Activated T-cell treated with anti-CD3 and anti-CD28 coated beads, Interleukin-2, amount 50 U/mL, for 24 hours (primary cell): ENCODE data around the gene C6.

Experiments
- DNase-seq: peaks from one replicate; pipeline ENCODE4 v3.0.0-alpha.2; 2020
- H3K27ac Mint-ChIP-seq: 2 replicates; pipeline ENCODE4 v1.8.0; 2020; ENCODE audit warnings: mild to moderate bottlenecking, mixed read lengths
- H3K27me3 Mint-ChIP-seq: 2 replicates; pipeline ENCODE4 v1.8.0; 2020; ENCODE audit warnings: mixed read lengths
- H3K36me3 Mint-ChIP-seq: 2 replicates; pipeline ENCODE4 v1.8.0; 2020; ENCODE audit warnings: low read depth, mixed read lengths
- H3K4me1 Mint-ChIP-seq: 2 replicates; pipeline ENCODE4 v1.8.0; 2020; ENCODE audit warnings: low read depth, mixed read lengths
- H3K4me3 Mint-ChIP-seq: 2 replicates; pipeline ENCODE4 v1.8.0; 2020; ENCODE audit warnings: mild to moderate bottlenecking, moderate library complexity, mixed read lengths
- H3K9me3 Mint-ChIP-seq: 2 replicates; pipeline ENCODE4 v1.8.0; 2020; ENCODE audit warnings: mixed read lengths

C6 gene

GRCh38 chr5:41122459-41122858 is 90.9 kb downstream of the C6 start:
- no peaks in the 10 kb centered on the region for H3K9me3 Mint-ChIP-seq
- H3K27me3 Mint-ChIP-seq = no peaks in the 10 kb centered on the region
- H3K27ac Mint-ChIP-seq = no peak overlapping the region
- H3K4me1 Mint-ChIP-seq = no peaks in the 10 kb centered on the region
- H3K36me3 Mint-ChIP-seq = no peaks in the 10 kb centered on the region
- DNase-seq = no peak
- H3K4me3 Mint-ChIP-seq = no peak overlapping the region

GRCh38 chr5:41120600-41120999 is 92.7 kb downstream of the C6 start:
- H3K9me3 Mint-ChIP-seq = no peaks in the 10 kb centered on the region

DNA sequence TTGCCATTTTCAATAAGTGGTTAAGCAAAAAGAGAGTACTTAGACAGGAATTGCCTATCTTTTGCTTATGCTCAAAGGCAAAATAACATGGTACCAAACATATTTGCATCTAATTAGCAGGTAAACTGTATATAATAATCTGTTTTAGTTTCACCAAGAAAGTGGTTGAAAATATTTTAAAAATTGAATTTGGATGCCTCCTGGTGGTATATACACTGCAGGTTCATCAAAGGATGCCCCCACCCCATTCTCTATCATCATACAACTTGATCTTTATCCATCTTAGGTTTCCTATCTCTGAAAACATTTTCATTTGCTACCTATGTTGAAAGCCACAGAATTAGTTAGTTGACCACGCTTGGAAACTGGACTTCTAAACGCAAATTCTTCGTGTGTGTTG is 95.2 kb downstream of the C6 start:
- H3K27me3 Mint-ChIP-seq = no peaks in the 10 kb centered on the region
- no peak overlapping the region for H3K27ac Mint-ChIP-seq
- no peak overlapping the region for H3K4me3 Mint-ChIP-seq
- no peaks in the 10 kb centered on the region for H3K9me3 Mint-ChIP-seq
- DNase-seq = no peak
- H3K4me1 Mint-ChIP-seq = no peaks in the 10 kb centered on the region
- H3K36me3 Mint-ChIP-seq = no peaks in the 10 kb centered on the region

More at GRCh38 chr5:41120600-41120999, 92.7 kb downstream of the C6 start:
- Mint-ChIP-seq H3K36me3 (no peaks in the 10 kb centered on the region), H3K4me3 (no peak overlapping the region), H3K4me1 (no peaks in the 10 kb centered on the region), H3K27me3 (no peaks in the 10 kb centered on the region), H3K27ac (no peak overlapping the region)
- no peak for DNase-seq

GRCh38 chr5:41115281-41115680 is 98.1 kb downstream of the C6 start:
- Mint-ChIP-seq H3K4me3 (no peak overlapping the region), H3K27ac (no peak overlapping the region), H3K36me3 (no peaks in the 10 kb centered on the region), H3K4me1 (no peaks in the 10 kb centered on the region), H3K9me3 (no peaks in the 10 kb centered on the region), H3K27me3 (no peaks in the 10 kb centered on the region)
- no peak for DNase-seq

DNA sequence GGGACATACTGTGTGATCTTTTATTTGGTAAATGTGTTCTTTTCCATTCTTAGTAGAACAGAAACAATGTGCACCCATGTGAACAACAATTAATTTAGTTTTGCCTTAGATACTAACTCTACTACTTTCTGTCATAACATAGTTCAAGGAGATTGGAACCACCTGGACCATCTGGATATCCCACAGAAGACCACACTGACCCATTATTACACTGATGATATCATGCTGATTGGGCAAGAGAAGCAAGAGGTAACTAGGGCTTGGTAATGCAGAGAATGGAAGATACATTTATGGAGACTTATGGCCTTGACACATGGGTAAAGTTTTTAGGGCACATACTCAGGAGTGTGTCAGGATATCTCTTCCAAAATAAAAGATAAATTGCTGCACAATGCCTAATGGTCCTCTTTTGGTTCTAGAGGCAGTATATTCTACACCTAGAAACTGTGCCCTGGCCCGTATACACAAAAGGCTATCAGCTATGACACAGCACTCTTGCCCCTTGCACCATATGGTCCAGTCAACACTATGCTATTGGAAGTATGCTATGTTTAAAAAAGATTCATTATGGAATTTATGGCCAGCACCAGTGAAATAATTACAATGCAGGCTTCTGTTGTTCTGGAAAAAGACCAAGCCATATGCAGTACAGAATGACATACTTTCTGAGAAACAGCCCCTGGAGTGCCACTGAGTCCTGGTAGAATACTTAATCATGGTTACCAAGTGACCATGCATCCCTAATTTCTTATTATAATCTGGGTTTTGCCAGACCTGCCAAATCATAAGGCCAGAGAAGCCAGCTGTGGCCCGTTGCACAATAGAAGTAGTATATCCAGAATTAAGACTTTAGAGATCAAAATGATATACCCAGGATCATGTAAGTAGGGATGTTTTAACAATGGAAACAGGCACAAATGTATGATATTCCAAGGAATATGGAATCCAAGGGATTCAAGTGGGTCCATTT is 100.6 kb downstream of the C6 start:
- Mint-ChIP-seq H3K4me1 (no peaks in the 10 kb centered on the region), H3K27me3 (no peaks in the 10 kb centered on the region), H3K4me3 (no peak overlapping the region), H3K27ac (no peak overlapping the region), H3K9me3 (peaks cover 2% of the 10 kb centered on the region), H3K36me3 (no peaks in the 10 kb centered on the region)
- no peak for DNase-seq

DNA sequence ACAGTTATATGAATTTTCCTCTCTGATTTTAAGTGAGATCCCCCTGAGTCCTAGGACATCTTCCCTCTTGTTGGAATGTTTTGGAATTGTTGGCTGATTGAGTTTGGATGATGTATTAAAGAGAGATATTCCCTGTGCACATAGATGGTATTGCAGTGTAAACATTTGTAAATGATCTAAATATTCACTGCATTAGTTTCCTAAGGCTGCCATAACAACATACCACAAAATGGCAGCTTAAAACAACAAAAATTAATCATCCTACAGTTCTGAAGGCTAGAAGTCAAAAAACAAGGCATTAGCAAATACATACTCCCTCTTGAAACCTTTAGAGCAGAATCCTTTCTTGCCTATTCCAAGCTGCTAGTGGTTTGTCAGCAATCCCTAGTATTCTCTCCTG is 104.1 kb downstream of the C6 start:
- no peak overlapping the region for H3K27ac Mint-ChIP-seq
- DNase-seq = no peak
- H3K4me3 Mint-ChIP-seq = no peak overlapping the region
- H3K27me3 Mint-ChIP-seq = no peaks in the 10 kb centered on the region
- H3K36me3 Mint-ChIP-seq = no peaks in the 10 kb centered on the region
- H3K9me3 Mint-ChIP-seq = peaks cover 2% of the 10 kb centered on the region
- no peaks in the 10 kb centered on the region for H3K4me1 Mint-ChIP-seq

DNA sequence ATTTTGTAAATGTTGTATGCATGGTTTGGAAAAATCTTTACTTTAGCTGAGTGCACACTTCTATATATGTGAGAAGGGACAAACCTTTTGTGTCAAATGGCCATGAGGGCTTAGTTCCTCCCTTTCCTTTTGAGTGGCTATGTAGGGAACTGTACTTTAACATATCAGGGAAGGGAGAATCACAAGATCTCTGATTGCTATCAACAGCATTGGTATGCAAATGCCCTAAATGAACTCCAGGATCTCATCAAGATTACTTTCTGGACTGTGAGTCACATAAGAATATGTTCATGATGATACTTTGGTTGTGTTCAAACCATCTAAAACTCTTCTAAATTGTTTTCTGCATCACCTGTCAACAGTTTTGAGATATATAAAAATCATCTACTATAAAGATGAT is 111.0 kb downstream of the C6 start:
- Mint-ChIP-seq H3K4me3 (no peak overlapping the region), H3K27ac (no peak overlapping the region), H3K36me3 (no peaks in the 10 kb centered on the region), H3K9me3 (no peaks in the 10 kb centered on the region), H3K27me3 (no peaks in the 10 kb centered on the region), H3K4me1 (no peaks in the 10 kb centered on the region)
- no peak for DNase-seq

- no peak overlapping the region for H3K4me3 Mint-ChIP-seq
- no peaks in the 10 kb centered on the region for H3K27me3 Mint-ChIP-seq
- no peaks in the 10 kb centered on the region for H3K36me3 Mint-ChIP-seq
- DNase-seq = no peak
- no peak overlapping the region for H3K27ac Mint-ChIP-seq
- no peaks in the 10 kb centered on the region for H3K4me1 Mint-ChIP-seq
- no peaks in the 10 kb centered on the region for H3K9me3 Mint-ChIP-seq
Observed at GRCh38 chr5:41097642-41098041, 115.7 kb downstream of the C6 start.

- no peak for DNase-seq
- H3K4me3 Mint-ChIP-seq = no peak overlapping the region
- H3K36me3 Mint-ChIP-seq = no peaks in the 10 kb centered on the region
- H3K27me3 Mint-ChIP-seq = no peaks in the 10 kb centered on the region
- H3K4me1 Mint-ChIP-seq = no peaks in the 10 kb centered on the region
- no peaks in the 10 kb centered on the region for H3K9me3 Mint-ChIP-seq
- H3K27ac Mint-ChIP-seq = no peak overlapping the region
Observed at GRCh38 chr5:41095324-41096101, 117.8 kb downstream of the C6 start.

DNA sequence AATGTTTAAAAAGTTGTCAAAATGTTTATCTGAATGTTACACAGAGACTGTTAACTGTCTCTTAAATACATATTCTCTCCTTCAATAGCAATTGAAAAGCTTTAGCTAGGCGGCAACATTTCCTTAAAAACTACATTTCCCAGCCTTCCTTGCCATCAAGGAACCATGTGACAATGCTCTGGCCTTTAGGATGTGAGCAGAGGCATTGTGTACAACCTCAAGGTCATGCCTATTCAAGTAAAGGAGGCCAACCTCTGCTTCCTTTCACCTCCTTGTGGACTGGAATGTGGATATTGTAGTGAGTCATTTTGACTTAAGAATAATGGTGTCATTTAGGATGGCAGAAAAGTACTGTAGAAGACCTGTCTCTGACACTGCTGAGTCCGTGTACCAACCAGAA is 118.5 kb downstream of the C6 start:
- H3K4me1 Mint-ChIP-seq = no peaks in the 10 kb centered on the region
- H3K27me3 Mint-ChIP-seq = no peaks in the 10 kb centered on the region
- no peak for DNase-seq
- no peak overlapping the region for H3K27ac Mint-ChIP-seq
- H3K4me3 Mint-ChIP-seq = no peak overlapping the region
- no peaks in the 10 kb centered on the region for H3K36me3 Mint-ChIP-seq
- H3K9me3 Mint-ChIP-seq = no peaks in the 10 kb centered on the region

DNA sequence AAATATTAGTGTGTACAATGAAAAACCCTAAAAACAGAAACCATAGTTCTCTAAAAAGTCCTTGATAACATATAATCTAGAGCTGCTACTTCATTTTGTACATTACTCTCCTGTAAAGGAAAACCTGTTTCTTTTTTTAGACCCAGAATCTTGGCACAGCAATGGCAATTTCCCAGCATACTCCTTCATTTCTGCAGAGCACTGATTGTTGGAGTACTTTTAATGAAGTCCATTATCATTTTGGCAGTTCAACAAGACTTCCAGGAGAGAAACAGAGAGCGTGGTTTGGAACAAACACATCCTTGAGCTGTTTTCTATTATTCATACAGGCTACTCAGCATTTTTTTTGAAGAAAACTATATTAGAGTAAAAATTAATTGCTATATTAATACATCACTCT is 119.5 kb downstream of the C6 start:
- Mint-ChIP-seq H3K9me3 (peaks cover 2% of the 10 kb centered on the region), H3K4me1 (no peaks in the 10 kb centered on the region), H3K27me3 (no peaks in the 10 kb centered on the region), H3K27ac (no peak overlapping the region), H3K4me3 (no peak overlapping the region), H3K36me3 (no peaks in the 10 kb centered on the region)
- DNase-seq = no peak
